Stomach (tissue), 4 donors: ENCODE data around the gene RSPO3.

Source experiments
- EP300 ChIP-seq: sonication (generic); formaldehyde crosslinking; IDR thresholded peaks from one replicate; pipeline ENCODE4 v1.6.1; 2017; ENCODE audit warnings: antibody characterized with exemption
- TF ChIP-seq, protein P1 (sequence below), 7 experiments: fragments of 450-650 bp in 4 of 7; fragments of 200-600 bp in 3 of 7; sonication (generic) in 3 of 7; IDR thresholded peaks; one replicate each; pipeline ENCODE4 v1.5.1; 2016 to 2019; ENCODE audit warnings: antibody characterized with exemption in 7 of 7, control low read depth in 2 of 7, mild to moderate bottlenecking in 1 of 7

DNA sequence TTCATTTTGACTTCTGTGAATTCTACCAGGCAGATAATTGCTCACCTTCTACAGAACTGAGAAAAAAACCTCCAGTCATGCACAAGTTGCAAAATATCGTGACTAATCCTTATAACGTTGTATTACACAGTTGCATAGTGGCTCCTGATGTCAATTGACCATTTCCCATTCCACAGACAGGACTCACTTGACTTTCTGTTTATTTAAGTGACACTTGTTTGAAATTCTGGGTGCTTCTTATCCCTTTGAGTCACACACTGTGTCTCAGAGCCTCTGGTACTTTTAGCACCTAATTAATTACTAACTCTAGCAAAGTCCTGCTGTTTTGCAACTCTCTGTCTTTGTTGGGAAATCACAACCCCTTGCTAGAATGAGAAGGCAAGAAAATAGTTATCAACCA lies 16.2 kb upstream of the RSPO3 start:
- TF ChIP-seq, protein P1, sequence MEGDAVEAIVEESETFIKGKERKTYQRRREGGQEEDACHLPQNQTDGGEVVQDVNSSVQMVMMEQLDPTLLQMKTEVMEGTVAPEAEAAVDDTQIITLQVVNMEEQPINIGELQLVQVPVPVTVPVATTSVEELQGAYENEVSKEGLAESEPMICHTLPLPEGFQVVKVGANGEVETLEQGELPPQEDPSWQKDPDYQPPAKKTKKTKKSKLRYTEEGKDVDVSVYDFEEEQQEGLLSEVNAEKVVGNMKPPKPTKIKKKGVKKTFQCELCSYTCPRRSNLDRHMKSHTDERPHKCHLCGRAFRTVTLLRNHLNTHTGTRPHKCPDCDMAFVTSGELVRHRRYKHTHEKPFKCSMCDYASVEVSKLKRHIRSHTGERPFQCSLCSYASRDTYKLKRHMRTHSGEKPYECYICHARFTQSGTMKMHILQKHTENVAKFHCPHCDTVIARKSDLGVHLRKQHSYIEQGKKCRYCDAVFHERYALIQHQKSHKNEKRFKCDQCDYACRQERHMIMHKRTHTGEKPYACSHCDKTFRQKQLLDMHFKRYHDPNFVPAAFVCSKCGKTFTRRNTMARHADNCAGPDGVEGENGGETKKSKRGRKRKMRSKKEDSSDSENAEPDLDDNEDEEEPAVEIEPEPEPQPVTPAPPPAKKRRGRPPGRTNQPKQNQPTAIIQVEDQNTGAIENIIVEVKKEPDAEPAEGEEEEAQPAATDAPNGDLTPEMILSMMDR (IDR thresholded peaks at IDR 0.05) = no peak
- no peak for TF ChIP-seq EP300
